Keratinocyte (primary cell): ENCODE results near the gene CHD9.

ENCODE experiments used
- EZH2 ChIP-seq: IDR thresholded peaks from one replicate; pipeline ENCODE4 v1.6.1; 2012; ENCODE audit warnings: inconsistent platforms, mild to moderate bottlenecking, low read length, moderate library complexity
- TF ChIP-seq, protein P1 (sequence below), 3 experiments: IDR thresholded peaks in 1 of 3; conservative IDR thresholded peaks in 1 of 3; optimal IDR thresholded peaks in 1 of 3; 2 replicates in 2 of 3; 3 replicates in 1 of 3; pipeline versions ENCODE3 to v1.5.1; 2011; ENCODE audit warnings: low read length in 3 of 3, mild to moderate bottlenecking in 3 of 3, moderate library complexity in 2 of 3, control low read depth in 1 of 3, inconsistent platforms in 1 of 3; ENCODE audit not compliant: insufficient read depth in 2 of 3; ENCODE audit errors: extremely low read depth in 1 of 3

DNA sequence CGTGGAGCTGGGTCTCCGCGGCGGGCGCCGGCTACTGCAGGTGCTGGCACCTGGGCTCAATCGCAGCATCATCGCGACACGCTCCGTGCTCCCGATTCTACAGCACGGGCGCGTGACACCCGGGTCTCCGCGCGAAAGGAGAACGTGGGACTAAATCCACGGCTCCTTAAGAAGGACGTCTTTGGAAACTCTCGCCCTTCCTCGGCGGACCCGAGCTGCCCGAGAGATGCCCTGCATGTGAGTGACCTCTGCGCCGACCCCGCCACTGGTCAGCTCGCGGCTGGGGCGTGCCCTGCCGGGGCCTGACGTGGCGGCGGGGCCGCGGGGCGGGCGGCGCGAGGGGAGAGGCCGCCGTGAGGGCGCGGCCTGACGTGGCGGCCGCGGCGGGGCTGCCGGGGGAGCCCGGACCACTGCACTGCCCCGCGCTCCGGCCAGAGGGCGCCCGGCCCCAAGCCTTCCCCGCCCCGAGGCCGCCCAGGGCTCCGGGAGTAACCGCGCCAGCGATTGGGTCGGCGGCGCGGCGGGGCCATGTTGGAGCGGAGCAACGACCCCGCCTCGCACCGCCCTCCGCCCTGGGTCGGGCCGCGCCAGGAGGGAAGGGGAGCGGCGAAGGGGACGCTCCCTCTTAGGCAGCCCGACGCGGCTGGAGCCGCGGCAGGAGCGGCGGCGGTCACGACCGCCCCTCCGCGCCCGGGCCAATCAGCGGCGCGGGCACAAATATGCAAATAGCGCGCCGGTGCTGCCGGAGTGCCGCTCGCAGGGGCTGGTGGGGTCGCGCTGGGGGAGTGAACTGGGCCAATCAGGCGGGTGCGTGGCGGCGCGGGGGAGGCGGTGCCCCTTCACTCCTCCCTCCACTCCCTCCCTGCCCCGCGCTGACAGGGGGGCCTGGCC is 75.6 kb downstream of the CHD9 start:
- TF ChIP-seq, protein P1, sequence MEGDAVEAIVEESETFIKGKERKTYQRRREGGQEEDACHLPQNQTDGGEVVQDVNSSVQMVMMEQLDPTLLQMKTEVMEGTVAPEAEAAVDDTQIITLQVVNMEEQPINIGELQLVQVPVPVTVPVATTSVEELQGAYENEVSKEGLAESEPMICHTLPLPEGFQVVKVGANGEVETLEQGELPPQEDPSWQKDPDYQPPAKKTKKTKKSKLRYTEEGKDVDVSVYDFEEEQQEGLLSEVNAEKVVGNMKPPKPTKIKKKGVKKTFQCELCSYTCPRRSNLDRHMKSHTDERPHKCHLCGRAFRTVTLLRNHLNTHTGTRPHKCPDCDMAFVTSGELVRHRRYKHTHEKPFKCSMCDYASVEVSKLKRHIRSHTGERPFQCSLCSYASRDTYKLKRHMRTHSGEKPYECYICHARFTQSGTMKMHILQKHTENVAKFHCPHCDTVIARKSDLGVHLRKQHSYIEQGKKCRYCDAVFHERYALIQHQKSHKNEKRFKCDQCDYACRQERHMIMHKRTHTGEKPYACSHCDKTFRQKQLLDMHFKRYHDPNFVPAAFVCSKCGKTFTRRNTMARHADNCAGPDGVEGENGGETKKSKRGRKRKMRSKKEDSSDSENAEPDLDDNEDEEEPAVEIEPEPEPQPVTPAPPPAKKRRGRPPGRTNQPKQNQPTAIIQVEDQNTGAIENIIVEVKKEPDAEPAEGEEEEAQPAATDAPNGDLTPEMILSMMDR (optimal IDR thresholded peaks at IDR 0.05 in 1 of 3, IDR thresholded peaks at IDR 0.05 in 1 of 3, conservative IDR thresholded peaks at IDR 0.05 in 1 of 3; ENCODE audit: extremely low read depth in 1 of 3, insufficient read depth in 2 of 3, low read length in 3 of 3), result peak in 2 of 3 experiments; percentile 57 to 59
- no peak for TF ChIP-seq EZH2
